B cell (primary cell): ENCODE measurements around the gene KATNIP. TPM values are rescaled to one million over a fixed set of nuclear protein-coding genes. Genes with fewer than 3 reads are reported as not detected.

Source experiments
- ATAC-seq: fragments of 200-7000 bp; cut with Tn5 transposase; one replicate; pipeline ENCODE4 v1.10.0; 2021; ENCODE audit warnings: low read depth, mild to moderate bottlenecking, moderate number of reproducible peaks, moderate library complexity
- CTCF ChIA-PET: fragments of 350-600 bp; sonication (Branson Sonifier 250); formaldehyde crosslinking; loops from one replicate; lab custom pipeline; 2021; ENCODE audit warnings: antibody characterized with exemption, inconsistent platforms; lab: Charles Lee
- POLR2A ChIA-PET: fragments of 350-600 bp; sonication (Branson Sonifier 250); formaldehyde crosslinking; loops from one replicate; lab custom pipeline; 2021; ENCODE audit warnings: antibody characterized with exemption; lab: Charles Lee
- DNase-seq: peaks from one replicate; pipeline ENCODE4 v3.0.0; 2013
- H2AFZ ChIP-seq: 2 replicates; pipeline ENCODE4 v1.6.1; 2012; ENCODE audit warnings: mild to moderate bottlenecking, low read depth, low read length; ENCODE audit not compliant: insufficient read depth, poor library complexity, severe bottlenecking
- H3K27ac ChIP-seq, 2 donors: 1 replicate in 1 of 2; 2 replicates in 1 of 2; pipeline ENCODE4 v1.5.1; 2012 to 2013; ENCODE audit warnings: low read length in 2 of 2, mild to moderate bottlenecking in 2 of 2, moderate library complexity in 1 of 2
- H3K27me3 ChIP-seq, 4 experiments: fragments of 200-600 bp in 1 of 4; sonication (generic) in 1 of 4; replicated peaks in 1 of 4; 1 replicate in 2 of 4; 2 replicates in 2 of 4; pipeline versions ENCODE4 v1.6.1 to v1.7.0; 2013 to 2016; ENCODE audit warnings: low read length in 3 of 4, mild to moderate bottlenecking in 2 of 4, mixed read lengths in 1 of 4, moderate library complexity in 1 of 4; ENCODE audit not compliant: insufficient read depth in 4 of 4, control insufficient read depth in 3 of 4; ENCODE audit errors: control extremely low read depth in 1 of 4
- H3K36me3 ChIP-seq, 2 experiments: replicated peaks in 1 of 2; 1 replicate in 1 of 2; 2 replicates in 1 of 2; pipeline versions ENCODE4 v1.6.1 to v1.7.1; 2013; ENCODE audit warnings: low read length in 1 of 2; ENCODE audit not compliant: insufficient read depth in 2 of 2, control insufficient read depth in 1 of 2; ENCODE audit errors: control extremely low read depth in 1 of 2, extremely low read depth in 1 of 2
- H3K4me1 ChIP-seq, 2 donors: fragments of 200-600 bp in 1 of 2; sonication (generic) in 1 of 2; 1 replicate in 1 of 2; 2 replicates in 1 of 2; pipeline versions ENCODE4 v1.5.1 to v1.6.1; 2013 to 2017; ENCODE audit warnings: low read length in 2 of 2; ENCODE audit not compliant: control insufficient read depth in 2 of 2, insufficient read depth in 2 of 2
- H3K4me2 ChIP-seq: replicated peaks from 2 replicates; pipeline ENCODE3; 2012; ENCODE audit warnings: mild to moderate bottlenecking, low read depth, low read length; ENCODE audit not compliant: poor library complexity, severe bottlenecking
- H3K4me3 ChIP-seq, 5 experiments: fragments of 200-600 bp in 1 of 5; sonication (generic) in 1 of 5; 1 replicate in 3 of 5; 2 replicates in 2 of 5; pipeline versions ENCODE4 v1.5.1 to v1.7.0; 2011 to 2016; ENCODE audit warnings: low read length in 4 of 5, mild to moderate bottlenecking in 4 of 5, low read depth in 2 of 5, control low read depth in 1 of 5, moderate library complexity in 1 of 5; ENCODE audit not compliant: insufficient read depth in 1 of 5; ENCODE audit errors: control extremely low read depth in 1 of 5, extremely low read depth in 1 of 5
- H3K79me2 ChIP-seq: fragments of 200-600 bp; sonication (generic); one replicate; pipeline ENCODE4 v1.6.0; 2016; ENCODE audit warnings: low read length; ENCODE audit not compliant: control insufficient read depth, insufficient read depth
- H3K9ac ChIP-seq: fragments of 200-600 bp; sonication (generic); 2 replicates; pipeline ENCODE4 v1.6.1; 2017; ENCODE audit warnings: mild to moderate bottlenecking, low read length, moderate library complexity
- H3K9me3 ChIP-seq, 3 donors: one replicate each; pipeline versions ENCODE4 v1.6.1 to v1.7.1; 2013; ENCODE audit warnings: low read length in 2 of 3; ENCODE audit not compliant: control insufficient read depth in 2 of 3, insufficient read depth in 1 of 3; ENCODE audit errors: control extremely low read depth in 1 of 3
- H4K20me1 ChIP-seq: 2 replicates; pipeline ENCODE4 v1.6.0; 2012; ENCODE audit warnings: mild to moderate bottlenecking, low read length; ENCODE audit not compliant: insufficient read depth, control insufficient read depth, poor library complexity, severe bottlenecking
- H3K27ac Mint-ChIP-seq: one replicate; pipeline ENCODE4 v1.8.0; 2021; ENCODE audit warnings: mixed read lengths
- H3K27me3 Mint-ChIP-seq: one replicate; pipeline ENCODE4 v1.8.0; 2021; ENCODE audit warnings: mixed read lengths
- H3K4me1 Mint-ChIP-seq: one replicate; pipeline ENCODE4 v1.8.0; 2021; ENCODE audit warnings: mixed read lengths
- H3K4me3 Mint-ChIP-seq: one replicate; pipeline ENCODE4 v1.8.0; 2021; ENCODE audit warnings: mixed read lengths
- H3K9me3 Mint-ChIP-seq: one replicate; pipeline ENCODE4 v1.8.0; 2022; ENCODE audit warnings: mixed read lengths; ENCODE audit not compliant: insufficient read depth
- EZH2 ChIP-seq: IDR thresholded peaks from 2 replicates; pipeline ENCODE4 v1.6.1; 2012; ENCODE audit warnings: borderline replicate concordance, low read depth, mild to moderate bottlenecking, moderate library complexity, low read length; ENCODE audit not compliant: insufficient read depth, poor library complexity, severe bottlenecking
- WGBS: methylation state at CpG from one replicate; pipeline ENCODE4 v1.1.5; 2013; ENCODE audit warnings: missing lambda C conversion rate; ENCODE audit not compliant: insufficient coverage; 5-methylcytosine and 5-hydroxymethylcytosine counted together
- intact Hi-C: fragments of 100-400 bp; cut with micrococcal nuclease; formaldehyde crosslinking; loops from one replicate; pipeline ENCODE4 v1.10.0; 2022
- polyA plus RNA-seq: library from polyadenylated mRNA; depleted of rRNA; stranded (reverse); fragments of >200 nt; gene quantifications from 2 replicates; pipeline ENCODE4 v1.2.3, GENCODE V29; 2012
- total RNA-seq, 2 donors: library from RNA; stranded (reverse); fragments of 120-200 nt in 1 of 2; gene quantifications; 1 replicate in 1 of 2; 2 replicates in 1 of 2; pipeline versions ENCODE4 v1.2.3 to v1.2.4, GENCODE V29; 2013 to 2022
- TF ChIP-seq, protein P1 (sequence below): fragments of 200-600 bp; IDR thresholded peaks from one replicate; pipeline ENCODE4 v1.8.0; 2022; ENCODE audit warnings: antibody characterized with exemption, mild to moderate bottlenecking

Gene KATNIP
- total and polyA plus RNA-seq, 2 donors (not counting 1 experiment from before 2014, with no cell fraction given) = 21.2 to 49.9 TPM

DNA sequence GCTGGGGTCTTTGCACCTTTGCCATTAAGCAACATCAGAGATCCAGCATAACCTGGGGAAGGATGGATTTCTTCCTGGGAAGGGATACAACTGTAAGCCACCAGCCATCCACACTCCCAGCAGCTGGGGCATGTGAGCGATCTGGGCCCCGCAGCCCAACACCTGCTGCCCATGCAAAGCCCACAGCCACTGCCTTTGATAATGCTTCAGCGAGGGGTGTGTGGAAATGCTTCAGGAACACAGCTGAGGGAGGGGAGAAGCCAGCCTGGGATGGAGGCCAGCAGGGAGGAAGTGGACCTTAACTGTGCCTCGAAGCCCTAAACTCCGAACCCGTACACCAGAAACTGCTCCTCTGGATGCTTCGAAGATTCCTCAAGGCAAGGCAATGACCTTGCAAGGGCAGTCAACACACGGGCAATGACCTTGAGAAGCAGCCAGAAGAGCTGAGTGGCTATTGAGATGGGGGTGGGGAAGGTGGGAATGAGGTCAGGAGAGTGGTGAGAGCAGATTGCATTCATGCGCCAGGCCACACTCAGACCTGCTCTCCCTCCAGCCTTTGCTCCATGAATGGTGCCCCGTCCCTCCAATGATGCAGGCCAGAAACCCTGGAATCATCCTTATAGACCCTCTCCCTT, 49.1 kb downstream of the KATNIP start:
- Mint-ChIP-seq H3K9me3 (no peaks in the 10 kb centered on the region), H3K27ac (no peak overlapping the region), H3K4me1 (no peaks in the 10 kb centered on the region), H3K27me3 (no peaks in the 10 kb centered on the region), H3K4me3 (no peak overlapping the region)
- Histone ChIP-seq H3K79me2 (no peaks in the 10 kb centered on the region), H3K4me1 (no peaks in the 10 kb centered on the region), H2AFZ (no peak overlapping the region), H3K27ac (no peak overlapping the region), H3K4me2 (no peak overlapping the region), H3K9ac (no peak overlapping the region), H3K9me3 (no peaks in the 10 kb centered on the region), H3K4me3 (no peak overlapping the region), H3K36me3 (peaks cover 0 to 2% of the 10 kb centered on the region in 2 experiments), H4K20me1 (no peaks in the 10 kb centered on the region), H3K27me3 (no peaks in the 10 kb centered on the region)
- WGBS = 98% methylated on average over 6 of the region's 10 CpGs
- ChIA-PET POLR2A (no interaction called here), CTCF (no interaction called here)
- no peak for DNase-seq
- intact Hi-C loops = no loop called here
- TF ChIP-seq EZH2 = no peak
- TF ChIP-seq, protein P1, sequence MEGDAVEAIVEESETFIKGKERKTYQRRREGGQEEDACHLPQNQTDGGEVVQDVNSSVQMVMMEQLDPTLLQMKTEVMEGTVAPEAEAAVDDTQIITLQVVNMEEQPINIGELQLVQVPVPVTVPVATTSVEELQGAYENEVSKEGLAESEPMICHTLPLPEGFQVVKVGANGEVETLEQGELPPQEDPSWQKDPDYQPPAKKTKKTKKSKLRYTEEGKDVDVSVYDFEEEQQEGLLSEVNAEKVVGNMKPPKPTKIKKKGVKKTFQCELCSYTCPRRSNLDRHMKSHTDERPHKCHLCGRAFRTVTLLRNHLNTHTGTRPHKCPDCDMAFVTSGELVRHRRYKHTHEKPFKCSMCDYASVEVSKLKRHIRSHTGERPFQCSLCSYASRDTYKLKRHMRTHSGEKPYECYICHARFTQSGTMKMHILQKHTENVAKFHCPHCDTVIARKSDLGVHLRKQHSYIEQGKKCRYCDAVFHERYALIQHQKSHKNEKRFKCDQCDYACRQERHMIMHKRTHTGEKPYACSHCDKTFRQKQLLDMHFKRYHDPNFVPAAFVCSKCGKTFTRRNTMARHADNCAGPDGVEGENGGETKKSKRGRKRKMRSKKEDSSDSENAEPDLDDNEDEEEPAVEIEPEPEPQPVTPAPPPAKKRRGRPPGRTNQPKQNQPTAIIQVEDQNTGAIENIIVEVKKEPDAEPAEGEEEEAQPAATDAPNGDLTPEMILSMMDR = no peak
- no peak for ATAC-seq

DNA sequence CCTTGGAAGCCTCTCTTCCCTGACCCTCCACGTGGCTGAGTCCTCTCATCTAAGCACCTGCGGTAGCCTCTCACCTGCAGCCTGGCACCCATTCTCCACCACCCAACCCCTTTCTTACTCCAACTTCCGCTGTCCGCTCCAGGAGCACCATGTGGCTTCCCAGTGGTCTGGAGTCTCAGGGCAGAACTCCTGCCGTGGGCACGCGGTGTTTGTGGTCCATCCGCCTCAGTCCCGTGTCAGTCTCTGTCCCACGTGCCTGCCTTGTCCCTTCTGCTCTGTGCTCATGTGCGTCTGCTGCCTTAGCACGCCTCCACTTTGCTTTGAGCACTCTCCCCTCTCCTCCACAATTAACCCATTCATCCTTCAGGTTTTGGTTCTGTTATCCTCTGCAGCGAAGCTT, 49.7 kb downstream of the KATNIP start:
- Histone ChIP-seq H4K20me1 (no peaks in the 10 kb centered on the region), H3K4me2 (no peak overlapping the region), H3K27me3 (no peaks in the 10 kb centered on the region), H2AFZ (no peak overlapping the region), H3K36me3 (peaks cover 0 to 2% of the 10 kb centered on the region in 2 experiments), H3K9me3 (no peaks in the 10 kb centered on the region), H3K79me2 (no peaks in the 10 kb centered on the region), H3K4me1 (no peaks in the 10 kb centered on the region), H3K4me3 (no peak overlapping the region), H3K27ac (no peak overlapping the region), H3K9ac (no peak overlapping the region)
- POLR2A ChIA-PET = no interaction called here
- no peak overlapping the region for H3K4me3 Mint-ChIP-seq
- WGBS = 96% methylated on average over 13 of the region's 13 CpGs
- DNase-seq = no peak
- H3K4me1 Mint-ChIP-seq = no peaks in the 10 kb centered on the region
- no peak for ATAC-seq
- no peak overlapping the region for H3K27ac Mint-ChIP-seq
- intact Hi-C loops = no loop called here
- no peaks in the 10 kb centered on the region for H3K27me3 Mint-ChIP-seq
- no peak for TF ChIP-seq EZH2
- TF ChIP-seq, protein P1 = no peak
- CTCF ChIA-PET = no interaction called here
- no peaks in the 10 kb centered on the region for H3K9me3 Mint-ChIP-seq

Other genes with a start within 250 kb of the KATNIP start
- 311 and 323 TPM in 2 replicates for gene IL4R, start 236.2 kb upstream of the KATNIP start, total RNA-seq
- 966 and 1,138 TPM in 2 replicates for gene IL4R, start 236.2 kb upstream of the KATNIP start, polyA plus RNA-seq
- 28.5 and 31.6 TPM in 2 replicates for gene IL21R, start 148.0 kb upstream of the KATNIP start, total RNA-seq
- gene IL21R, start 148.0 kb upstream of the KATNIP start, polyA plus RNA-seq = 32.1 and 49.9 TPM in 2 replicates
- gene GTF3C1, start 231 bp upstream of the KATNIP start, total RNA-seq = 49.6 and 64.1 TPM in 2 replicates
- gene GTF3C1, start 231 bp upstream of the KATNIP start, polyA plus RNA-seq = 31.2 and 35.4 TPM in 2 replicates